ENCODE results near the gene GGTA1.
"Not testable (repeated sequence)": the region's sequence is repeated elsewhere in the genome, so short reads cannot be mapped to it uniquely, and the experiment has no call there.

The GGTA1 gene

DNA sequence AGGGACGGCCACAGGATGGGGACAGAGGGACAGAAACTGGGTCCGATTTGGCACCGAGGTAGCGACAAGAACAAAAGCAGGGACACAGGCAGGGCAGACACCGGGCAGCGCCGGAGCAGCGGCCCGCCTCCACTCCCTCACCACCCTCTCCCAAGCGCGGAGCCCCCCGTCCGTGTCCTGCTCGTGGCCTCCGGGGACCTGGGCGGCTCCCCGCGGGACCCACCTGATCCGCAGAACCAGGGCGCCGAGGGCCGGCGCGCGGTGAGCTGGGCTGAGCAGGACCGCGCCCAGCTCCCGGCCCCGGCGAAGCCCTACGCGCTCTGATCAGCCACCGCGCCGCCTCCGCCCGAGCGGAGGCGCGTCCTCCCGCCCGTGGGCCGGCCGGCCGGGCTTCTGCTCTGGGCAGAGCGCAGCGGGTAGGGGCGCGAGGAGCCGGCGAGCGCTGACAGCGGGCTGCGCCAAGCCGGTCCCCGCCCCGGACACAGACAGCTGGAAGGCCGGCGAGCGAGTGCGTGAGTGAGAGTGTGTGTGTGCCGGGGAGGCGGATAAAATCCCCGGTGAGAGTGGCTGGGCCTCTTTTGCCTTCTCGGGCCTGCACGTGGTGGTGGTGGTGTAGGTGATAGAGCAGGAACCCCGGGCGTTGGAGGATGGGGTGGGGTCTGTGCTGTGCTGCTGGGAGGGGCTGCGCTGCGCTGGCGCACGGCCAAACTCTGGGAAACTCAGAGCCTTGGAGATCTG lies at the start of gene GGTA1:
GGTA1 (minus strand) TSS at position 418 of the 738 bp plus-strand sequence. CDS start 31,922 bp downstream, outside the sequence.
- peak; percentile 60 for DNase-seq

- DNase-seq: no peak
Measured at GRCh38 chr9:121548666-121549065, 49.0 kb upstream of the GGTA1 start.

DNA sequence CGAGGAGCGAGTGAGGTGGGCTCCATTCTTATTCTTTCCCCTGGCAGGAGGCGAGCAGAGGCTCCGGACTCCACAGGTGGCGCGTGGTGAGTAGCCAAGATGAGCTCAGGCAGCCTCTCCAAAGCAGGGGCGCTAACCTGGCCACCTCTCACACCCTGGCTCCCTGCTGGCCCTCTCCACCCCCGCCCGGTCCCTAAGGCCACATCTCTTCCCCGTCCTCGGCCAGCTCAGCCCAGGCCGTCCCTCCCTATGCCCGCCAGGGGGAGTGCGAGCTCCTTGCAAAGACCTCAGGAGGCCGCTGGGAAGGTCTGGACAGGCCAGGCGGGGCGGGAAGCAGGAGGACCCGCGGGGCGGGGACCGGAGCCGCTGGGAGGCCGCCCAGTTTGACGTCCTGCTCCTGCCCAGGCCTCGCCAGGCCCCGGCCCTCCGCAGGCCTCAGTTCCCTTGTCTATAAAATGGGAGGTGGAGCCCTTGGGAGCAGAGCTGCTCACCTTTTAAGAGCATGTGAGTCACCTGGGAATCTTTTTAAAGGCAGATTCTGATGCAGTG lies 46.3 kb upstream of the GGTA1 start:
- DNase-seq: peak; percentile 74

DNA sequence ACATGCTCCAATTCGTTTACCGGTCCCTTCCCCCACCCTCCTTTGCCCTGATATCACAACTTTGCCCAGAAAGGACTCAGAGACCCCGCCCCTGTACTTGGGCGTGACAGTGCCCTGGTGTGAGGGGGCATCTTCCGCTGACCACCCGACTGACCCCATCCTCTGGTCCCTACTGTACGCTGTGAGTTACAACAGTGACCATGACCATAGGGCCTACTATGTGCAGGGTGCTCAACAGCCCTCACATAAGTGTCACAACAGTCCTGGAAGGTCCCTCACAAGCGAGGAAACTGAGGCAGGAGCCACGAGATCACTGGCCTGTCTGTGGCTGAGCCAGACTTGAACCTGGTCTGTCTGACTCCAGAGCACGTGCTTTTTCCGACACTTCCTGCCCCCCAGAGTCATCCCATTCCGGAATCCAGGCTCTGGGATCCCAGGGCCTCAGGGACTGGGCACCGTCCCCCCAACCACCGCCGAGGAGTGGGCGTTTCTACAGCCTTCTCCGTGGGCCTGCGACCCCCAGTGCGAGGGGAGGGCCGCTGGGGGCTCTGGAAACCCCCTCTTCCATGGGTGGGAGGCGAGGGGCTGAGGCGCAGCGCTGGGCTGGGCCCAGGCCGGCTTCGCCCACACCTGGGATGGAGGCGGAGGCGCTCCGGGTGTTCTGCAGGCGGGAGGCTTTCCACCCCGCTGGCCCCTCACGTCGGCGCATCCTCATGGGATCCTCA lies 45.7 kb upstream of the GGTA1 start:
- no peak for DNase-seq

DNA sequence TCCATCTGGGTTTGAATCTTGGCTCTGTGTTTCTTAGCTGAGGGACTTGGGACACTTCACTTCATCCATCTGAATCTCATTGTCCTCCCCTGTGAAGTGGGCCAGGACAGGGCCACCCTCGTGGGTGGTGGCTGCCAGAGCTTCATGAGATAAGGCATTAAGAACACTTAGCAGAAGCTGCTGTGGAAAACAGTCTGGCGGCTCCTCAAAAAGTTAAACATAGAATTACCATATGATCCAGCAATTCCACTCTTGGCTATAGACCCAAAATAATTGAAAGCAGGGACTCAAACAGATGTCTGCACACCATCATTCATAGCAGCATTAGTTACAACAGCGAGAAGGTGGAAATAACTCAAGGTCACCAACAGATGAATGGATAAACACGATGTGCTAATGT lies 42.4 kb upstream of the GGTA1 start:
- DNase-seq: no peak

DNA sequence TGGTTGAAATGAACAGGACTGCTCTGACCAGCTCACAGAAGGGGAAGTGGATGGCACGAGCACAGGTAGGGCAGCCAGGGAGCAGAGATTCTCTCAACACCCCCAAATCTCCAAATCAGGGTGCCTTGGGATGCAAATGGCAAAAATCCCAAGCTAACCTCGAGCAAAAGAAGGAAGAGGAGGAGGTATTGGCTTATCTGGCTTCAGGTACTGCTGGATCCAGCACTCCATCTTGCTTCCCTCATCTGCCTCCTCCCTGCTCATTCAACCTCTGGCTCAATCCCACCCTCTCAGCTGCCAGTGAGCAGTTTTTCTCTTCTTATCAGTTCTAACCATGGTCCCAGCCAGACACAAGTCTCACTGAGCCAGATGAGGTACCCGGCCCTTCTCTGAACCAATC lies 41.6 kb upstream of the GGTA1 start:
- DNase-seq: no peak

GRCh38 chr9:121538221-121538620 lies 38.6 kb upstream of the GGTA1 start:
- DNase-seq: no peak

GRCh38 chr9:121537283-121537682 lies 37.6 kb upstream of the GGTA1 start:
- no peak for DNase-seq

DNA sequence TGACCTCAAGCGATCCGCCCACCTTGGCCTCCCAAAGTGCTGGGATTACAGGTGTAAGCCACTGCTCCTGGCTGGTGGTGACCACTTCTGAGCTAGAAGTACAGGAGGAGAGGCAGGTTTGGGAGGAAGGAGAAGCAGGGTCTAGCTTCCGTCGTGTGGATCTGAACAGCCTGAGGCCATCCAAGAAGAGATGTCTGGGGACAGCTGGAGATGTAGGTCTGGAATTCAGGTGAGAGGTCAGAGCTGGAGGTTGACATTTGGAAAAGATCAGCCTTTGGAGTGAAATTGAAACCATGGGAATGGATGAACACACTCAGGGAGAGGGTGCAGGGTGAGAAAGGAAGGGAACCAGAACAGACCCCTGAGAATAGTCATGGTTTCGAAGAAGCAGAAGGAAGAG lies 33.2 kb upstream of the GGTA1 start:
- DNase-seq: no peak

- DNase-seq: peak; percentile 9
Measured at GRCh38 chr9:121529237-121529987, 29.8 kb upstream of the GGTA1 start.

GRCh38 chr9:121528642-121529041 lies 29.0 kb upstream of the GGTA1 start:
- no peak for DNase-seq

DNA sequence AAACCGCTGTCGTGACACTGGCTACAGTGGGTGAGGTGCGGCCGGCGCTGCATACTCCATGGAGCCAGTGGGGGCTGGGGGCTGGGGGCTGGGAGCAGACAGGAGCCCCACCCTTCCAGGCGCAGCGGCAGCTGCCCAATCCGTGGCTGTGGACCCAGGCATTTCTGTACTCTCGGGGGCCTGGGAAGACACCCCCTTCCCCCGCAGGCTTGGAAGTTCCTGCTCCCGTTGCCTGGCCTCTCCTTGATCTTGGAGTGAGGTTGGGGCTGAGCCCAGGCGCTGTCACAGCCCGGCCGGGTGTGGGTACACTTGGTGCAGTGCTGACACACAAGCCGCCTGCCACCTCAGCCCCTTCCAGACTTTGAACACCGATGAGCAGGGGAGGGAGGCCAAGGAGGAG lies 27.7 kb upstream of the GGTA1 start:
- DNase-seq: no peak

- DNase-seq: not testable (repeated sequence)
Measured at GRCh38 chr9:121519688-121520087, 20.0 kb upstream of the GGTA1 start.

DNA sequence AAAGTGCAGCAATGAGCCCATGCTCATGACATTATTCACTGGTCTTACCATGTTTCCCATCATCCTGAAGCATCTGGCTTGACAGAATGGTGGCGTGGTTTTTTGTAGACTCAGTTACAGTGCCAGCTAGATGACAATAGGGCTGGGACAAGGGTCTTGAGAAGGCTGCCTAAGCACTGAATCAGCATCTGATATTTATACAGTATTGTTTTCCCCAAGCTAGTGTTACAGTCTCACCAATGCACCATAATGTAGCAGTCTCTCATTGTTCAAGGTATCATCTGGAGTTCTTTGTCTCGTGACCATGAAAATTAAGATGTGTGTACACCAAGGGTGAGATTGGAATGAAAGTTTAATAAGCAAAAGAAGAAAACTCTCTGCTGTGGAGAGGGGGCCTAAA lies 19.0 kb upstream of the GGTA1 start:
- DNase-seq: no peak

- not testable (repeated sequence) for DNase-seq
Measured at GRCh38 chr9:121513166-121513565, 13.5 kb upstream of the GGTA1 start.

DNA sequence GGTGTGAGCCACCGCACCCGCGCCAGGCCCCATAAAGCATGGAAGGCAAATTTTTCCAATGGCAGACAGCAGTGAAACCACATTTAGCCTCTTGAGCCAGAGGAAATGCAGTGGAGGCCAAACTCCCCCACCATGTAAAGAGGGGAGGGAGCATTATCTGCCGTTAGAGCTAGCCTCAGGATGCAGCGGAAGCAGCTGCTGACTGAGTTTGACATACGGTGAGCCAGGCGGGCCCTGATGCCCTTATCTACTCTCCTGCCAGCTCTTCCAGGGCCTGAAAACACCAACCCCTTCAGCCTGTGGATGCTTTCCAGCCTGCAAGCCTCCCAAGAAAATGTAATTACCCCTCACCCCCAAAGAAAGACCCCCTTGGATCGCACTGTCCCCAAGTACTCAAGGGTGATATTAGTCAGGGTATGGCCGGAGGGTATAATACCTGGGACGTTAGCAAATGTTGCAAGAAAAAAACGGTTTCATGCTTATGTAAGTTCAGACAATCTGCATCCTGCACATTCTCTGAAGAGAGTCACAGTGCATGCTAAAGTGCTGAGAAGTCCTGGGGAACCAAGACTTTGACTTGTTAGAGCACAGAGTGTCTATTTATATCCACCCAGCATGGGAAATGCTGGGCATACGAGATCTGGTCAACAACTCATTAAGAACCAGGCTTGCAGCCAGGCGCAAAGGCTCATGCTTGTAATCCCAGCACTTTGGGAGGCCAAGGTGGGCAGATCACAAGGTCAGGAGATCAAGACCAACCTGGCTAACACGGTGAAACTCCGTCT lies 11.3 kb upstream of the GGTA1 start:
- no peak for DNase-seq

- no peak for DNase-seq
Measured at GRCh38 chr9:121509180-121509579, 9.5 kb upstream of the GGTA1 start.

GRCh38 chr9:121508415-121508814 lies 8.8 kb upstream of the GGTA1 start:
- peak; percentile 3 for DNase-seq

- no peak for DNase-seq
Measured at GRCh38 chr9:121505903-121506735, 6.5 kb upstream of the GGTA1 start.

- no peak for DNase-seq
Measured at GRCh38 chr9:121503444-121503843, 3.8 kb upstream of the GGTA1 start.

- no peak for DNase-seq
Measured at GRCh38 chr9:121500165-121500478, 478 bp upstream of the GGTA1 start.

GRCh38 chr9:121499177-121499426 lies 542 bp downstream of the GGTA1 start:
- no peak for DNase-seq
